Measurements from ENCODE around the gene CSNK2A1.
"Not testable (repeated sequence)": the region's sequence is repeated elsewhere in the genome, so short reads cannot be mapped to it uniquely, and the experiment has no call there.

CSNK2A1 gene

GRCh38 chr20:515696-516095 is 27.9 kb downstream of the CSNK2A1 start:
- no peak overlapping the region for H3K4me2 ChIP-seq (ENCODE audit: low read length)
- H3K4me1 ChIP-seq (ENCODE audit: low read length) = no peaks in the 10 kb centered on the region
- TF ChIP-seq, protein P1, sequence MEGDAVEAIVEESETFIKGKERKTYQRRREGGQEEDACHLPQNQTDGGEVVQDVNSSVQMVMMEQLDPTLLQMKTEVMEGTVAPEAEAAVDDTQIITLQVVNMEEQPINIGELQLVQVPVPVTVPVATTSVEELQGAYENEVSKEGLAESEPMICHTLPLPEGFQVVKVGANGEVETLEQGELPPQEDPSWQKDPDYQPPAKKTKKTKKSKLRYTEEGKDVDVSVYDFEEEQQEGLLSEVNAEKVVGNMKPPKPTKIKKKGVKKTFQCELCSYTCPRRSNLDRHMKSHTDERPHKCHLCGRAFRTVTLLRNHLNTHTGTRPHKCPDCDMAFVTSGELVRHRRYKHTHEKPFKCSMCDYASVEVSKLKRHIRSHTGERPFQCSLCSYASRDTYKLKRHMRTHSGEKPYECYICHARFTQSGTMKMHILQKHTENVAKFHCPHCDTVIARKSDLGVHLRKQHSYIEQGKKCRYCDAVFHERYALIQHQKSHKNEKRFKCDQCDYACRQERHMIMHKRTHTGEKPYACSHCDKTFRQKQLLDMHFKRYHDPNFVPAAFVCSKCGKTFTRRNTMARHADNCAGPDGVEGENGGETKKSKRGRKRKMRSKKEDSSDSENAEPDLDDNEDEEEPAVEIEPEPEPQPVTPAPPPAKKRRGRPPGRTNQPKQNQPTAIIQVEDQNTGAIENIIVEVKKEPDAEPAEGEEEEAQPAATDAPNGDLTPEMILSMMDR (IDR thresholded peaks at IDR 0.05; ENCODE audit: low read depth, low read length) = no peak
- peaks cover 98% of the 10 kb centered on the region for H3K79me2 ChIP-seq (ENCODE audit: low read length)
- no peaks in the 10 kb centered on the region for H3K27me3 ChIP-seq (ENCODE audit: low read depth, low read length)
- no peak overlapping the region for H3K9ac ChIP-seq (ENCODE audit: low read length)
- H3K4me3 ChIP-seq (ENCODE audit: low read length) = no peak overlapping the region
- H4K20me1 ChIP-seq (ENCODE audit: insufficient read depth, low read length) = peaks cover 85% of the 10 kb centered on the region
- no peak overlapping the region for H3K27ac ChIP-seq (ENCODE audit: low read length)
- H3K36me3 ChIP-seq (replicated peaks; ENCODE audit: low read depth, low read length) = peaks cover 32% of the 10 kb centered on the region
- no peaks in the 10 kb centered on the region; the same call in 1 of the 2 replicates for H3K9me3 ChIP-seq (ENCODE audit: insufficient read depth, low read length)
- no peak overlapping the region for H2AFZ ChIP-seq (ENCODE audit: low read depth, low read length)

- H2AFZ ChIP-seq (ENCODE audit: low read depth, low read length) = no peak overlapping the region
- no peak for TF ChIP-seq EZH2phosphoT487 (IDR thresholded peaks at IDR 0.05; ENCODE audit: low read depth)
- no peaks in the 10 kb centered on the region for H3K9me3 ChIP-seq (ENCODE audit: insufficient read depth, low read length)
- H3K27me3 ChIP-seq (ENCODE audit: low read depth, low read length) = no peaks in the 10 kb centered on the region
- H3K4me1 ChIP-seq (ENCODE audit: low read length) = peaks cover 10% of the 10 kb centered on the region
- H3K79me2 ChIP-seq (ENCODE audit: low read length) = peaks cover 99% of the 10 kb centered on the region
- H3K27ac ChIP-seq (ENCODE audit: low read length) = no peak overlapping the region
- H3K4me2 ChIP-seq (ENCODE audit: low read length) = no peak overlapping the region
- no peak overlapping the region for H3K9ac ChIP-seq (ENCODE audit: low read length)
- H3K4me3 ChIP-seq (ENCODE audit: low read length) = no peak overlapping the region
- peaks cover 28% of the 10 kb centered on the region for H3K36me3 ChIP-seq (replicated peaks; ENCODE audit: low read depth, low read length)
- peaks cover 96% of the 10 kb centered on the region for H4K20me1 ChIP-seq (ENCODE audit: insufficient read depth, low read length)
These were observed 30.2 kb downstream of the CSNK2A1 start for GRCh38 chr20:513429-513828.

- not testable (repeated sequence) for H3K4me1 ChIP-seq (ENCODE audit: low read length); H3K4me3 ChIP-seq (ENCODE audit: low read length); H3K27ac ChIP-seq (ENCODE audit: low read length); H3K9ac ChIP-seq (ENCODE audit: low read length); H3K27me3 ChIP-seq (ENCODE audit: low read depth, low read length); H3K4me2 ChIP-seq (ENCODE audit: low read length); H3K9me3 ChIP-seq (ENCODE audit: insufficient read depth, low read length); H2AFZ ChIP-seq (ENCODE audit: low read depth, low read length)
- peaks cover 96% of the 10 kb centered on the region for H3K79me2 ChIP-seq (ENCODE audit: low read length)
- peaks cover 90% of the 10 kb centered on the region for H4K20me1 ChIP-seq (ENCODE audit: insufficient read depth, low read length)
- H3K36me3 ChIP-seq (replicated peaks; ENCODE audit: low read depth, low read length) = peaks cover 46% of the 10 kb centered on the region
These were observed 33.1 kb downstream of the CSNK2A1 start for GRCh38 chr20:510328-511057.

DNA sequence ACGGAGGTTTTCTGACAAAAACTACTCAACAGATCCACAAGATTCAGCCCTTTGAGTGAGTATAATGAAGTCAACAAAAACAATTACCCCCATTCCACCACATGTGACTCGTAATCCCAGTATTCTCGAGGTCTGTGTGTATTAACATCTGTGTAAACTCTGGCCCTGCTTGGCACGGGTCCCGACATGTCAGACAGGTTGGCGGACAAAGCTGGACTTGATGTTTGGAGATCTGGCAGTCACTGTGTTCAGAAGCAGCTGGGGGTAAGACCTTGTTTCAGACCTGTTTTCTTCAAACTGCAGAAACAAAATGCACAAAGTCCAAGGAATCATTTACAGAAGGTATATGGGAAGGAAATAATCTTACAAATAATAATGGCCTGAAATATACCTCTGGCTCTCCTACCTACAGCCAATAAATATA is 35.2 kb downstream of the CSNK2A1 start:
- H3K9ac ChIP-seq (ENCODE audit: low read length); H3K4me3 ChIP-seq (ENCODE audit: low read length); H3K4me2 ChIP-seq (ENCODE audit: low read length); H3K27ac ChIP-seq (ENCODE audit: low read length); H3K9me3 ChIP-seq (ENCODE audit: insufficient read depth, low read length); H2AFZ ChIP-seq (ENCODE audit: low read depth, low read length); H3K27me3 ChIP-seq (ENCODE audit: low read depth, low read length); H3K4me1 ChIP-seq (ENCODE audit: low read length): not testable (repeated sequence)
- peaks cover 71% of the 10 kb centered on the region for H4K20me1 ChIP-seq (ENCODE audit: insufficient read depth, low read length)
- H3K79me2 ChIP-seq (ENCODE audit: low read length) = peaks cover 75% of the 10 kb centered on the region
- H3K36me3 ChIP-seq (replicated peaks; ENCODE audit: low read depth, low read length) = peaks cover 54% of the 10 kb centered on the region

GRCh38 chr20:507761-508332 is 35.7 kb downstream of the CSNK2A1 start:
- H2AFZ ChIP-seq (ENCODE audit: low read depth, low read length) = no peak overlapping the region
- H3K79me2 ChIP-seq (ENCODE audit: low read length) = peaks cover 69% of the 10 kb centered on the region
- TF ChIP-seq, protein P1 (IDR thresholded peaks at IDR 0.05; ENCODE audit: low read depth, low read length) = no peak
- TF ChIP-seq EZH2phosphoT487 (IDR thresholded peaks at IDR 0.05; ENCODE audit: low read depth) = no peak
- no peak overlapping the region for H3K4me3 ChIP-seq (ENCODE audit: low read length)
- no peak overlapping the region for H3K9ac ChIP-seq (ENCODE audit: low read length)
- peaks cover 60% of the 10 kb centered on the region for H3K36me3 ChIP-seq (replicated peaks; ENCODE audit: low read depth, low read length)
- H4K20me1 ChIP-seq (ENCODE audit: insufficient read depth, low read length) = peaks cover 71% of the 10 kb centered on the region
- H3K4me1 ChIP-seq (ENCODE audit: low read length) = peaks cover 10% of the 10 kb centered on the region
- H3K27me3 ChIP-seq (ENCODE audit: low read depth, low read length) = no peaks in the 10 kb centered on the region
- no peaks in the 10 kb centered on the region for H3K9me3 ChIP-seq (ENCODE audit: insufficient read depth, low read length)
- H3K4me2 ChIP-seq (ENCODE audit: low read length) = no peak overlapping the region
- no peak overlapping the region for H3K27ac ChIP-seq (ENCODE audit: low read length)
